ENCODE measurements around the gene BZW2.

Gene BZW2

DNA sequence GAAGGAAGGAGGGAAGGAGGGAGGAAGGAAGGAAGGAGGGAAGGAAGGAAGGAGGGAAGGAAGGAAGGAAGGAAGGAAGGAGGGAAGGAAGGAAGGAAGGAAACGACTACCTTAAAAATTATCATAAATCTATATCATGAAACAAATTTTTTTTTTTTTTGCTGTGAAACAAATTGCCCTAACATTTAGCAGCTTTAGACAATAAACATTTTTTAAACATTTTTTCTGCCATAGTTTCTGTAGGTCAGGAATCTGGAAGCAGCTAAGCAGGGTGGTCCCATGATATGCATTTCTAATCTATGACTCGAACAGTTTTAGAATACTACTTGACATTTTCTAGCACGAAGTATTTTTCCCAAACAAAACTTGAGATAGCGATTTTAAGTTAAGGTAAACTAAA lies 64.7 kb downstream of the BZW2 start:
- FAIRE-seq (no peak), DNase-seq (ENCODE audit: extremely low spot score, insufficient read length, low read depth) (no peak)

DNA sequence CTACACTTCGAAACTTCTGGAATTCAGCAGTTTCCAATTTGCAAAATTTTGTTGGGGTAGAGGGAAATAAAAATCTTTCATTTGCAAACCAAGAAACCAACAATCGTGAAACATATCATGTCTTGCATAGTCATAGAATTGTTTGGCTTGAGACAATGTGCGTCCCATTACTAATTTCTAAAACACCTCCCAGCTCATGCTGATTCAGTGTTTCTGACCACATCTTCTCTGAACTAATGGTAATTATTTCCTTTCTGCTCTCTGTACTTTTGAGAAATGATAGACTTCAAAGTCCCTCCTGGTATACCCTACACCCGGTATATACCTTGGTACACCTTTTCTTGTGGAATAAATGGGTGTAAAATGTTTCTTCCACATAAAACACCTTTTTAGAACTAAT lies 65.7 kb downstream of the BZW2 start:
- DNase-seq (ENCODE audit: extremely low spot score, insufficient read length, low read depth) (no peak), FAIRE-seq (no peak)

- FAIRE-seq (no peak), DNase-seq (ENCODE audit: extremely low spot score, insufficient read length, low read depth) (no peak)
These were observed 66.9 kb downstream of the BZW2 start for GRCh38 chr7:16712916-16713315.

GRCh38 chr7:16715928-16716327 lies 69.9 kb downstream of the BZW2 start:
- FAIRE-seq (no peak), DNase-seq (ENCODE audit: extremely low spot score, insufficient read length, low read depth) (no peak)

GRCh38 chr7:16718111-16718656 lies 72.2 kb downstream of the BZW2 start:
- no peak for DNase-seq (ENCODE audit: extremely low spot score, insufficient read length, low read depth)
- FAIRE-seq, result no peak

DNA sequence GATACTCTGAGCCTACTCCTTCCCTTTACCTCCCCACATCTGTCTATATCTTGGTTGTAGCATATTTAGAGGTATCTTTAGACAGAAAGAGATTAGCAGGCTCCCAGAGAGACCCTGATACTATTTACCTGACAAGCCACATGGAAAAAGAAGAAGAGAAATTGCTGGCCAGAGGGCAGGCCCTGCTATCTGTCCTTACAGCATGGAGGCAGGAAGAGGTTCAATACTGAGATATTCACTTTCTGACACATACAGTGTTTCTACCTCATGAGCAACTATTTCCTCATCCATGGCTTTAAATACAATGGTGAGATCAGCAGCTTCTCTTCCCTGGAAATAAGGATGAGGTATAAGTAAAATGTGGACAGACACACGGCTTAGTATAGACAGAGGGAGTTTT lies 73.7 kb downstream of the BZW2 start:
- FAIRE-seq, result no peak
- no peak for DNase-seq (ENCODE audit: extremely low spot score, insufficient read length, low read depth)

DNA sequence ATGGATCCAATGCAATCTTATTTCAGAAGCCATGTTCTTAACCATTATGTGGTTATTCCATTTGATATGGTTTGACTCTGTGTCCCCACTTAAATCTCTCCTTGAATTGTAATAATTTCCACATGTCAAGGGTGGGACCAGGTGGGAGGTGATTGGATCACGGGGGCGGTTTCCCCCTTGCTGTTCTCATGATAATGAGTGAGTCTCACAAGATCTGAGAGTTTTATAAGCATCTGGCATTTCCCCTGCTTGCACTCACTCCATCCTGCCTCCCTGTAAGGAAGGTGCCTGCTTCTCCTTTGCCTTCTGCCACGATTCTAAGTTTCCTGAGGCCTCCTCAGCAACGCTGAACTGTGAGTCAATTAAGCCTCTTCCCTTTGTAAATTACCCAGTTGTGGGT lies 75.6 kb downstream of the BZW2 start:
- FAIRE-seq (no peak), DNase-seq (ENCODE audit: extremely low spot score, insufficient read length, low read depth) (no peak)

GRCh38 chr7:16724344-16724743 lies 78.4 kb downstream of the BZW2 start:
- DNase-seq (ENCODE audit: extremely low spot score, insufficient read length, low read depth), result no peak
- FAIRE-seq, result no peak

- FAIRE-seq, result no peak
- DNase-seq (ENCODE audit: extremely low spot score, insufficient read length, low read depth), result no peak
These were observed 80.2 kb downstream of the BZW2 start for GRCh38 chr7:16726189-16726588.

DNA sequence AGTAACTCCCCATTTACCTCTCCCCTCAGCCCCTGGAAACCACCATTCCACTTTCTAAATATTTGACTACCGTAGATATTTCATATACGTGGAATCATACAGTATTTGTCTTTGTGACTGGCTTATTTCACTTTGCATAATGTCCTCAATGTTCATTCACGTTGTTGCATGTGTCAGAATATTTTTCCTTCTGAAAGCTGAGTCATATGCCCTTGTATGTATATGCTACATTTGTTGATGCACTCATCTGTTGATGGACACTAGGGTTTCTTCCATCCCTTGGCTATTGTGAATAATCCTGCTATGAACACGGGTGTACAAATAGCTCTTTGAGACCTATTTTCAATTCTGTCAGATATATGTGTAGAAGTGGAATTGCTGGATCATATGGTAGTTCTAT lies 81.8 kb downstream of the BZW2 start:
- no peak for FAIRE-seq

GRCh38 chr7:16728811-16729210 lies 82.8 kb downstream of the BZW2 start:
- no peak for FAIRE-seq
- no peak for DNase-seq (ENCODE audit: extremely low spot score, insufficient read length, low read depth)

More for the DNA sequence above, 81.8 kb downstream of the BZW2 start:
- DNase-seq (ENCODE audit: extremely low spot score, insufficient read length, low read depth), result no peak

GRCh38 chr7:16729541-16729940 lies 83.6 kb downstream of the BZW2 start:
- FAIRE-seq (no peak), DNase-seq (ENCODE audit: extremely low spot score, insufficient read length, low read depth) (no peak)

DNA sequence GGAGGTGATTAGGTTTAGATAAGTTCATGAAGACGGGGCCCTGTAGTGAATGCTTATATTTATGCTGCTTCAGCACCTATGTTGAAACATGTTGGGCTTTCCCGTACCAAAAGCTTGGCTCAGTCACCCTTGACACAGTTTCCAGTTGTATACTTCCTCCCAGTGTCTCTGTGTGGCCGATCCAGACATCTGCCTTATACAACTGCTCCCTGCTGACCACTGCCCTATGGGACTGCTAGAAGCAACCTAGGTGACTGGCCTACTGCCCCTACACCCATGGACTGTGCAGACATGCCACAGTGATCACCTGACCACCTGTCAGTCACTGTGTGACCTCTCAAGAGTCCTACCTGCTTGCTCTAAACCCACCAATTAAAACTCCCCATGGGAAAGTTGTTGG lies 85.0 kb downstream of the BZW2 start:
- DNase-seq (ENCODE audit: extremely low spot score, insufficient read length, low read depth) (no peak), FAIRE-seq (no peak)

GRCh38 chr7:16732828-16733227 lies 86.8 kb downstream of the BZW2 start:
- DNase-seq (ENCODE audit: extremely low spot score, insufficient read length, low read depth) (no peak), FAIRE-seq (no peak)

DNA sequence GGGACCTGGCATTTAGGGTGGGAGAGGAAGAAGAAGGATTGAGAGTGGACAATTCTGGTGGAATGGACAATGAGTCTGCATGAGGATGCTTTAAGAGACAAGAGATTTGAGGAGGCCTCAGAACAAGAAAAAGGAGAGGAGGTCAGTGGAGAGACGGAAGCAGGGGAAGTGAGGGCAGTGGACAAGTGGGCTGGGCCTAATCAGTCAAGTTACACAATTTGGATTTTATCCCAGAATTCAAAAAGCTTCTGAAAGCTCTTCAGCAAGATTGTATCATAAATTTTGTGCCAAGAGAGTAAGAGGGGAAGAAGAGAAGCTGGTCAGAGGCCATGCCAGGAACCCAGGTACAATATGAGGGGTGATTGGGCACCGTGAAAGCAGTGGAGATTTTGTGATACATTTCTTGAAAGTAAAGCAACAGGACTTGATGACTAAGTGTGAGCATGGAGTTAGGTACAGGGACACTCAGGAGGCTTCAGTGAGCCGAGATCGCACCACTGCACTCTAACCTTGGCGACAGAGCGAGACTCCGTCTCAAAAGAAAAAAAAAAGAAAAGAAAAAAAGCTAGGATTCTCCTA lies 88.3 kb downstream of the BZW2 start:
- DNase-seq (ENCODE audit: extremely low spot score, insufficient read length, low read depth), result no peak
- no peak for FAIRE-seq

GRCh38 chr7:16735020-16735419 lies 89.0 kb downstream of the BZW2 start:
- DNase-seq (ENCODE audit: extremely low spot score, insufficient read length, low read depth), result no peak
- no peak for FAIRE-seq

DNA sequence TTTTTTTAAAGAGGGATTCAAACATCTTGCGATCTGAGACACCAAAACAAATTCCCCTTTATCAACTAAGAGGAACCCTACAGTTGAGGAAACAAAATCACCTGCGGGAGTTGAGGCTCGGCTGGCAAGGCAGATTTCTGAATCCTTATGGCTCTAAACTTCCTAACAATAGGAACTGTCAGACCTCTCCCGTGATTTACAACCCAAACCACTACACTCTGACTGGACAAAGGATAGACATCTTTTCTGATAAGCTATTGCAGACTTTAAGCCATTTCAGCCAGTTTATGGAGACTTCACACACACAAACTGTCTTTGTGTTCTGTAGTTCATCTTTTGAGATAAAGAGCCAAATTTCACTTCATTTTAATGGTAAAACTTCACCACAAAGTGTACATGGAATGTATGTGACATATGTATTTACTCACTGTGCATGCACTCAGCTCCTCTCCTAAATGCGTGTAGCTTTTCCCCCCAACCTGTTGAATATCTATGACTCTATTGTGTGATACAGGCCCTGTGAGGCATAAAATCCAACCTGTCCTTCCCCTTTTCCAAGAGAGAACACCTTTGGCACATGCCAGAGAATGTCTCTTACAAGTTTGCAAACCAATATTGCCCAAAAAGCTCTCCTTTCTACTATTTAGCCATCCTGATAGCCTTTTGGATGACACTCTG lies 92.2 kb downstream of the BZW2 start:
- no peak for FAIRE-seq

DNA sequence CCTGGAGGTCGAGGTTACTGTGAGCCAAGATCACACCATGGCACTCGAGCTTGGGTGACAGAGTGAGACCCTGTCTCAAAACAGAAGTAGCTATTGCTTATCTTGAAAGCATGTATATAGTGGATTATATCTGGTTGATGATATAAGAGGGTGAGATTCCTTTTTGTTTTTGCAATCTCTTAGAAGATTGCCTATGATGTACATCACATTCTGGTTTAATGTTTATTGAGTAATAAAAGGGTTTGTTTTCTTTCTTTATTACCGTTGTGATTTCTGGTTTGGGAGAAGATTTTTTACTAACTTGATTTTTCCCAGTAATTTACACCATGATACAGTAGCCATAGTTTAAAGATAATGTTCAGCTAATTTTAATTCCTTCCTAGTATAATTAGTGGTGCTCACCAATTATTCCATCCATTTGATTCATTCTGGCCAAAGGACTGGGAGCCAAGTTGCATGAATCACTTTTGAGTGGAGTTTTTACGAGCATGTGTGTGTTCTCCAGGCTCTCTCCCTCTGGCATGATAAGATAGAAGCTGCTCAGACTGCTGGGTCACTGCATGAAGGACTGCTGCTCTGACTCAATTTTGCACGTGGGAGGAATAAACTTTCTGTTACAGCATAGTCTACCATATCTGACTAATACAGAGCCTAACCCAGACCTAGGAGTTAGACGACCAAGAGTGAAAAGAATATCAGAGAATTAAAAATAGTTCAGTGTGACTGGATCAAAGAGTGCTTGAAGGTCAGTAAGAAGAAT lies 94.1 kb downstream of the BZW2 start:
- FAIRE-seq (no peak), DNase-seq (ENCODE audit: extremely low spot score, insufficient read length, low read depth) (no peak)

More for the DNA sequence above, 92.2 kb downstream of the BZW2 start:
- no peak for DNase-seq (ENCODE audit: extremely low spot score, insufficient read length, low read depth)

DNA sequence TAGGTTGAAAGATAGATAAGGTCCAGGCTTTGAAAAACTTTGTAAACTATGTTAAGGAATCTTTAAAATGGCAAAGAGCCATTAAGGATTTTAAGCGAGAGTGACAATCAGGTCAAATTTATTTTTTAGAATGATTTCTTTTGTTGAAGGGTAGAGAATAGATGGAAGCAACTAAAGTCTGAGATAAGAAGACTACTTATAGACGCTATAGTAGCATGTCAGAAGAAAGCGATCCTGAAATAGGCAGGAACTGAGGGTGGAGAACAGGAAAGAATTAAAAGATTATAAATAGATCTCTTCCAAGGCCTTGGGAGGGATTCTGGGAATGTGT lies 94.6 kb downstream of the BZW2 start:
- FAIRE-seq, result no peak
- DNase-seq (ENCODE audit: extremely low spot score, insufficient read length, low read depth), result no peak

GRCh38 chr7:16740996-16741395 lies 95.0 kb downstream of the BZW2 start:
- FAIRE-seq, result no peak
- no peak for DNase-seq (ENCODE audit: extremely low spot score, insufficient read length, low read depth)

- FAIRE-seq, result no peak
- DNase-seq (ENCODE audit: extremely low spot score, insufficient read length, low read depth), result no peak
These were observed 95.7 kb downstream of the BZW2 start for GRCh38 chr7:16741676-16742075.
